H1 (cell line): ENCODE measurements around the gene PROSER2. TPM values are rescaled to one million over a fixed set of nuclear protein-coding genes. Genes with fewer than 3 reads are reported as not detected.

Source experiments
- CTCF ChIA-PET: fragments of 300-600 bp; sonication (Branson Sonifier 250); formaldehyde crosslinking; loops from one replicate; lab custom pipeline; 2021; ENCODE audit not compliant: partially characterized antibody; lab: Charles Lee
- POLR2A ChIA-PET: fragments of 300-600 bp; sonication (Branson Sonifier 250); formaldehyde crosslinking; loops from one replicate; lab custom pipeline; 2021; ENCODE audit warnings: inconsistent platforms; ENCODE audit not compliant: partially characterized antibody; lab: Charles Lee
- DNase-seq, 2 experiments: peaks; one replicate each; pipeline versions ENCODE4 v3.0.0 to v3.0.0-alpha.2; 2010 to 2022; ENCODE audit warnings: low spot score in 2 of 2, low read depth in 1 of 2, mixed read lengths in 1 of 2
- FAIRE-seq: peaks from 2 replicates; lab custom pipeline; 2011; peaks lifted over from hg19 to GRCh38; lab: Jason Lieb, UNC
- H2AFZ ChIP-seq: 2 replicates; pipeline ENCODE4 v1.8.1; 2012; ENCODE audit warnings: low read length, inconsistent platforms
- H2AK5ac ChIP-seq: 2 replicates; pipeline ENCODE4 v1.6.1; 2013; ENCODE audit warnings: low read depth, low read length
- H2BK120ac ChIP-seq: replicated peaks from 2 replicates; pipeline ENCODE3; 2013; ENCODE audit warnings: low read depth, low read length, inconsistent platforms
- H2BK12ac ChIP-seq: 2 replicates; pipeline ENCODE4 v1.6.1; 2013; ENCODE audit warnings: low read depth, low read length
- H2BK15ac ChIP-seq: 2 replicates; pipeline ENCODE4 v1.6.1; 2013; ENCODE audit warnings: low read length
- H2BK20ac ChIP-seq: 2 replicates; pipeline ENCODE4 v1.6.1; 2013; ENCODE audit warnings: low read length
- H2BK5ac ChIP-seq: 2 replicates; pipeline ENCODE4 v1.6.1; 2013; ENCODE audit warnings: low read depth, low read length
- H3K14ac ChIP-seq: 2 replicates; pipeline ENCODE4 v1.6.1; 2013; ENCODE audit warnings: inconsistent platforms; ENCODE audit not compliant: insufficient read length
- H3K18ac ChIP-seq: 2 replicates; pipeline ENCODE4 v1.6.1; 2013; ENCODE audit warnings: low read length; ENCODE audit errors: extremely low read depth
- H3K23ac ChIP-seq: 2 replicates; pipeline ENCODE4 v1.6.1; 2013; ENCODE audit warnings: inconsistent platforms; ENCODE audit not compliant: insufficient read length
- H3K23me2 ChIP-seq: 2 replicates; pipeline ENCODE4 v1.6.1; 2013; ENCODE audit warnings: low read depth, low read length
- H3K27ac ChIP-seq: 2 replicates; pipeline ENCODE4 v1.6.1; 2011; ENCODE audit warnings: low read depth, low read length, inconsistent platforms
- H3K27me3 ChIP-seq, 4 experiments: replicated peaks in 1 of 4; 1 replicate in 1 of 4; 2 replicates in 3 of 4; pipeline versions ENCODE4 v1.6.1 to v1.8.1; 2011 to 2013; ENCODE audit warnings: low read length in 3 of 4, mild to moderate bottlenecking in 3 of 4, inconsistent platforms in 2 of 4, mixed read lengths in 2 of 4, moderate library complexity in 1 of 4; ENCODE audit not compliant: control insufficient read depth in 3 of 4, insufficient read depth in 3 of 4; ENCODE audit errors: extremely low read depth in 1 of 4
- H3K36me3 ChIP-seq, 4 experiments: 2 replicates each; pipeline versions ENCODE4 v1.6.1 to v1.8.1; 2011 to 2013; ENCODE audit warnings: mild to moderate bottlenecking in 4 of 4, low read length in 3 of 4, moderate library complexity in 2 of 4, control low read depth in 1 of 4, inconsistent platforms in 1 of 4; ENCODE audit not compliant: insufficient read depth in 4 of 4, control insufficient read depth in 2 of 4
- H3K4ac ChIP-seq: replicated peaks from 2 replicates; pipeline ENCODE3; 2013; ENCODE audit warnings: low read length, low read depth, mixed read lengths, inconsistent platforms; ENCODE audit not compliant: insufficient read length
- H3K4me1 ChIP-seq, 4 experiments: replicated peaks in 1 of 4; 1 replicate in 1 of 4; 2 replicates in 3 of 4; pipeline versions ENCODE4 v1.6.1 to v1.8.1; 2011 to 2013; ENCODE audit warnings: low read length in 3 of 4, inconsistent platforms in 2 of 4, mixed read lengths in 1 of 4; ENCODE audit not compliant: insufficient read depth in 4 of 4, control insufficient read depth in 3 of 4
- H3K4me2 ChIP-seq, 2 experiments: 2 replicates each; pipeline versions ENCODE4 v1.6.1 to v1.8.1; 2011 to 2013; ENCODE audit warnings: low read depth in 2 of 2, low read length in 2 of 2, control low read depth in 1 of 2, inconsistent platforms in 1 of 2, mild to moderate bottlenecking in 1 of 2; ENCODE audit not compliant: insufficient read depth in 1 of 2
- H3K4me3 ChIP-seq, 4 experiments: fragments of 200-600, 300-600 bp in 1 of 4; sonication (generic), shearing (Covaris generic), sonication (Bioruptor Twin) in 1 of 4; 2 replicates each; pipeline versions ENCODE4 v1.5.1 to v1.8.1; 2011 to 2016; ENCODE audit warnings: low read length in 4 of 4, low read depth in 3 of 4, control low read depth in 2 of 4, inconsistent platforms in 2 of 4, mild to moderate bottlenecking in 2 of 4, mixed read lengths in 1 of 4, moderate library complexity in 1 of 4; ENCODE audit not compliant: insufficient read depth in 2 of 4; ENCODE audit errors: extremely low read depth in 1 of 4
- H3K56ac ChIP-seq: replicated peaks from 2 replicates; pipeline ENCODE3; 2013; ENCODE audit warnings: low read depth, mild to moderate bottlenecking, mixed read lengths, low read length, inconsistent platforms; ENCODE audit not compliant: insufficient read length
- H3K79me1 ChIP-seq: 2 replicates; pipeline ENCODE4 v1.6.1; 2013; ENCODE audit warnings: low read depth, low read length, control low read depth
- H3K79me2 ChIP-seq, 2 experiments: 2 replicates each; pipeline versions ENCODE4 v1.6.1 to v1.8.1; 2012 to 2013; ENCODE audit warnings: low read length in 2 of 2, mild to moderate bottlenecking in 2 of 2, inconsistent platforms in 1 of 2; ENCODE audit not compliant: insufficient read depth in 2 of 2, control insufficient read depth in 1 of 2
- H3K9ac ChIP-seq, 4 experiments: replicated peaks in 1 of 4; 1 replicate in 1 of 4; 2 replicates in 3 of 4; pipeline versions ENCODE4 v1.6.1 to v1.8.1; 2011 to 2013; ENCODE audit warnings: low read depth in 3 of 4, low read length in 3 of 4, control low read depth in 2 of 4, mild to moderate bottlenecking in 2 of 4, moderate library complexity in 2 of 4, inconsistent platforms in 1 of 4; ENCODE audit errors: extremely low read depth in 1 of 4
- H3K9me3 ChIP-seq, 2 experiments: 2 replicates each; pipeline versions ENCODE4 v1.6.1 to v1.8.1; 2012 to 2013; ENCODE audit warnings: mild to moderate bottlenecking in 2 of 2, moderate library complexity in 2 of 2, control low read depth in 1 of 2, inconsistent platforms in 1 of 2, low read depth in 1 of 2, low read length in 1 of 2, mixed read lengths in 1 of 2; ENCODE audit not compliant: insufficient read depth in 2 of 2
- H4K20me1 ChIP-seq, 2 experiments: replicated peaks in 1 of 2; 2 replicates each; pipeline versions ENCODE3 to v1.8.1; 2011 to 2013; ENCODE audit warnings: inconsistent platforms in 2 of 2, low read length in 2 of 2, mild to moderate bottlenecking in 1 of 2; ENCODE audit not compliant: insufficient read depth in 2 of 2, control insufficient read depth in 1 of 2
- H4K5ac ChIP-seq: 2 replicates; pipeline ENCODE4 v1.6.1; 2013; ENCODE audit warnings: low read length, low read depth, mixed read lengths, inconsistent platforms; ENCODE audit not compliant: insufficient read length
- H4K8ac ChIP-seq: 2 replicates; pipeline ENCODE4 v1.8.0; 2013; ENCODE audit warnings: mild to moderate bottlenecking, moderate library complexity, low read length, inconsistent platforms; ENCODE audit not compliant: insufficient read depth; ENCODE audit errors: extremely low read depth
- H4K91ac ChIP-seq: replicated peaks from 2 replicates; pipeline ENCODE3; 2013; ENCODE audit warnings: low read length, mixed read lengths, inconsistent platforms; ENCODE audit not compliant: insufficient read length
- CBX5 ChIP-seq: fragments of 300-800, 300-1000 bp; sonication (generic); IDR thresholded peaks from 2 replicates; pipeline ENCODE4 v1.7.1; 2016; ENCODE audit warnings: antibody characterized with exemption, low read length, low read depth
- YY1 ChIP-seq: IDR thresholded peaks from 2 replicates; pipeline ENCODE4 v1.6.1; 2011; ENCODE audit warnings: low read depth, mild to moderate bottlenecking, low read length
- WGBS, 2 experiments: shearing (Covaris generic) in 1 of 2; methylation state at CpG; one replicate each; pipeline versions ENCODE4 v1.1.6 to v1.1.7; 2013 to 2015; ENCODE audit warnings: low lambda C conversion rate in 2 of 2, mixed read lengths in 2 of 2, inconsistent platforms in 1 of 2, low coverage in 1 of 2, missing lambda C conversion rate in 1 of 2; ENCODE audit not compliant: insufficient replicate concordance in 2 of 2, insufficient coverage in 1 of 2, insufficient read length in 1 of 2; ENCODE audit errors: extremely low coverage in 1 of 2, missing lambda C conversion rate in 1 of 2; 5-methylcytosine and 5-hydroxymethylcytosine counted together
- polyA plus RNA-seq, 7 experiments: library from polyadenylated mRNA; depleted of rRNA in 3 of 7; stranded (reverse) in 5 of 7; unstranded in 2 of 7; fragments of >200 nt in 5 of 7; fragments of 200-250 nt in 2 of 7; gene quantifications; 1 replicate in 5 of 7; 2 replicates in 1 of 7; 4 replicates in 1 of 7; pipeline versions ENCODE4 v1.2.1 to v1.2.3, GENCODE V29; 2011 to 2013; ENCODE audit warnings: missing spikeins in 2 of 7, mixed read lengths in 2 of 7
- total RNA-seq: library from RNA; stranded (reverse); fragmentation: NEBNext Ultra II Directional; extraction: Animal tissue kit (Norgen Biotek cat#: 25700); gene quantifications from 2 replicates; pipeline ENCODE4 v1.2.1, GENCODE V29; 2021

PROSER2 gene
- total and polyA plus RNA-seq, 2 of the 8 experiments (the other 6 are each of a cell fraction or from before 2014, with no cell fraction given): 3.9 to 13.7 TPM

DNA sequence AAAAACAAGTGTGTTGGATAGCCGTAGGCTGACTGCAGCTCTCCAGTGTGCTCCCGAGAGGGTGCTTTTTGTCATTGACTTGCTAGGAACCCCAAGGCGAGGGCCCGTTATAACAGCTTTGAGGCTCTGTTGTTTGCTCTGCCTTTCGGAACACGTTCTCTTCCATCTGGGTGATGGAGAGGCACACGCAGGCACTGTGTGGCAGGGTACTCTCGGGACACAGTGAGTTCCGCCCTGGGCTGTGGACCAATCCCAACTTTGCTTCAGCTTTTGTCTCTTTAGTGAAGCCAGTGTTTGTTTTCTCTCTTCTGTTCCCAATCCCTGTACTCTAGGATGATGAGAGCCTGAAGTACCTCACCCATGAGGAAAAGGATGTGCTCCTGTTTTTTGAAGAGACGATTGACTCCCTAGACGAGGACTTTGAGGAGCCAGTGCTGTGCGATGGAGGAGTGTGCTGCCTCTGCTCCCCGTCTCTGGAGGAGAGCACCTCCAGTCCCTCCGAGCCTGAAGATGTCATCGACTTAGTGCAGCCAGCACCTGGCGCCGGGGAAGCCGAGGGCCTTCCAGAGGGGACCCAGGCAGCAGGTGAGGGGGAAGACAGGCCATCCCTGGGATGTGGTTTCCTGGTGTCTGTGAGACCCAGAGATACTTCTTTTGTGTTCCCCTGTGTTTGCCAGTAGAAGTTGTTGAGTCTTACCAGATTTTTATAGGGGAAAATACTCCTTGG lies 43.2 kb downstream of the PROSER2 start:
- no peak overlapping the region for H4K91ac ChIP-seq
- no peak overlapping the region for H2BK120ac ChIP-seq
- H2AFZ ChIP-seq: no peak overlapping the region
- no peak overlapping the region for H3K9ac ChIP-seq
- H3K36me3 ChIP-seq: no peaks in the 10 kb centered on the region; a peak in 1 of 8 replicates
- H3K56ac ChIP-seq: no peak overlapping the region
- H3K4ac ChIP-seq: no peak overlapping the region
- no peaks in the 10 kb centered on the region for H3K9me3 ChIP-seq
- no peak for DNase-seq
- H3K23ac ChIP-seq: no peak overlapping the region
- no peaks in the 10 kb centered on the region for H3K79me1 ChIP-seq
- H3K23me2 ChIP-seq: no peaks in the 10 kb centered on the region
- H3K4me2 ChIP-seq: no peak overlapping the region
- no peak overlapping the region for H3K27ac ChIP-seq
- no peak overlapping the region for H2BK12ac ChIP-seq
- peaks cover 0 to 10% (median 3%) of the 10 kb centered on the region in 4 experiments; a peak in 4 of 7 replicates for H3K4me1 ChIP-seq
- no peak overlapping the region for H3K4me3 ChIP-seq
- no peak overlapping the region; the same call in 1 of the 2 replicates for H3K18ac ChIP-seq
- H4K20me1 ChIP-seq: no peaks in the 10 kb centered on the region
- H3K27me3 ChIP-seq: no peaks in the 10 kb centered on the region
- H2BK15ac ChIP-seq: peak overlapping the region; percentile 92; the same call in 1 of the 2 replicates
- no peak overlapping the region for H4K8ac ChIP-seq
- 95% methylated on average over 18 of the region's 18 CpGs; no CpG with 5 or more reads in 1 of the 2 experiments for WGBS, 2 experiments
- H3K79me2 ChIP-seq: no peaks in the 10 kb centered on the region
- H2BK20ac ChIP-seq: no peak overlapping the region
- no peak overlapping the region for H3K14ac ChIP-seq
- no peak for FAIRE-seq
- H2BK5ac ChIP-seq: no peak overlapping the region; the same call in 1 of the 2 replicates
- CTCF ChIA-PET: interaction anchor here (0.7 to 1.3 kb wide), 4 partner anchors 12 to 86 kb away, joined by 3 to 4 read pairs (median 3); no protein-coding TSS in a partner anchor
- no peak overlapping the region for H2AK5ac ChIP-seq
- POLR2A ChIA-PET: interaction anchor here (0.7 kb wide), 1 partner anchor 176 kb away, joined by 3 read pairs; no protein-coding TSS in a partner anchor
- no peak overlapping the region for H4K5ac ChIP-seq
- TF ChIP-seq CBX5 (no peak), YY1 (no peak)
